ENCODE results near the gene ANKZF1.
"Not testable (repeated sequence)": the region's sequence is repeated elsewhere in the genome, so short reads cannot be mapped to it uniquely, and the experiment has no call there.

ANKZF1 gene, protein sequence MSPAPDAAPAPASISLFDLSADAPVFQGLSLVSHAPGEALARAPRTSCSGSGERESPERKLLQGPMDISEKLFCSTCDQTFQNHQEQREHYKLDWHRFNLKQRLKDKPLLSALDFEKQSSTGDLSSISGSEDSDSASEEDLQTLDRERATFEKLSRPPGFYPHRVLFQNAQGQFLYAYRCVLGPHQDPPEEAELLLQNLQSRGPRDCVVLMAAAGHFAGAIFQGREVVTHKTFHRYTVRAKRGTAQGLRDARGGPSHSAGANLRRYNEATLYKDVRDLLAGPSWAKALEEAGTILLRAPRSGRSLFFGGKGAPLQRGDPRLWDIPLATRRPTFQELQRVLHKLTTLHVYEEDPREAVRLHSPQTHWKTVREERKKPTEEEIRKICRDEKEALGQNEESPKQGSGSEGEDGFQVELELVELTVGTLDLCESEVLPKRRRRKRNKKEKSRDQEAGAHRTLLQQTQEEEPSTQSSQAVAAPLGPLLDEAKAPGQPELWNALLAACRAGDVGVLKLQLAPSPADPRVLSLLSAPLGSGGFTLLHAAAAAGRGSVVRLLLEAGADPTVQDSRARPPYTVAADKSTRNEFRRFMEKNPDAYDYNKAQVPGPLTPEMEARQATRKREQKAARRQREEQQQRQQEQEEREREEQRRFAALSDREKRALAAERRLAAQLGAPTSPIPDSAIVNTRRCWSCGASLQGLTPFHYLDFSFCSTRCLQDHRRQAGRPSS

DNA sequence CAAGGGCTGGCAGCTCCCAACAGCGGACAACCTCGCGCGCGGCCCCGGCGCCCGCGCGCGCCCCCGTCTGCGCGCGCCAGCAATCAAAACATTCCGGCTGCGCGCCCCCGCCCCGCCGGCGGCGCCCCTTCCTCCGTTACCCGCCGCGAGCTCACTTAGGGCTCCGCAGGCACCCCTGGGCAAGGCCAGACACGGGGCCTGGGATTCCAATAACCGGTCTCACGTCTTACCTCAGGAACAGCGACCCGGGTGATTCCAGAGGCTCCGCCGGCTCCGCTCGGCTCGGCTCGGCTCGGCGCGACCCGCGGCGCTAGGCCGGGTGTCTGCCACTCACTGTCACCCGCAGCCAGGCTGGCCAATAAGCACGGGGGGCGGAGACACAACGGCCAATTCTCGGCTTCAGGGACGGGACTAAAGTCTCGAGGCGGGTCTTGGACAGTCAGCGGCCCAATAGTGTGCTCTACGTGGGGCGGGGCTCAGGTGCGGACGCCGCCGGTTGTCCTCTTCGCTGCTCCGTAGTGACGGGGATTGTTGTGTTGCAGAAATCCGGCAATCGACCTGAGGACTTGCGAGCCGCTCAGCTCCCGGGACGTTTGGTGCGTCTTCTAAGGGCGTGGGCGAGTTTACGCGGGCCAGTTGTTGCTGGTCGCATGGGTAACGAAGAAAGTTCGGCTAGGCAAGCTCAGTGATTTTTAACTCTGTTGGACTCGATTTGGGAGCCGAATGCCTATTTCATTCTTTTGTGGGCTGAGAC is at the start of gene ANKZF1, which contains the start of gene ATG9A:
TSS of gene ANKZF1 (plus strand) at position 502 of the 754 bp plus-strand sequence. CDS start 452 bp downstream, outside the sequence.
TSS of gene ATG9A (minus strand) at position 332 of the 754 bp plus-strand sequence. CDS start 1,612 bp downstream, outside the sequence.
- DNase-seq (ENCODE audit: low spot score) = peak; percentile 99

DNA sequence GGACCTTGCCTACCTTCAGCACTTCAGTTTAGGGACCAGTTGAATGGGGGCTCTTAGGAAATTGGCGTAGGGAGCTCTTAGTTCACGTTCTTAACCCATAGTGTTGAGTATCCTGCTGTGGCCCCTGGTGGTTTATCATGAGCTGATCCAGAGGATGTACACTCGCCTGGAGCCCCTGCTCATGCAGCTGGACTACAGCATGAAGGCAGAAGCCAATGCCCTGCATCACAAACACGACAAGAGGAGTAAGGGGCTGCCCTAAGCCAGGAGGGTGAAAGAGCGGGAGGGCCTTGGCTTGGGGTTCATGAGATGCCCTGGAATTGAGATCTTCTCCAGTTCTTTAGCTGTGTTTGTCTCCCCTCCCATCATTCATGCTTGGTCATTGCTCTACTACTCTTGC is 48.6 kb upstream of the ANKZF1 start:
- no peak for DNase-seq (ENCODE audit: low spot score)

DNA sequence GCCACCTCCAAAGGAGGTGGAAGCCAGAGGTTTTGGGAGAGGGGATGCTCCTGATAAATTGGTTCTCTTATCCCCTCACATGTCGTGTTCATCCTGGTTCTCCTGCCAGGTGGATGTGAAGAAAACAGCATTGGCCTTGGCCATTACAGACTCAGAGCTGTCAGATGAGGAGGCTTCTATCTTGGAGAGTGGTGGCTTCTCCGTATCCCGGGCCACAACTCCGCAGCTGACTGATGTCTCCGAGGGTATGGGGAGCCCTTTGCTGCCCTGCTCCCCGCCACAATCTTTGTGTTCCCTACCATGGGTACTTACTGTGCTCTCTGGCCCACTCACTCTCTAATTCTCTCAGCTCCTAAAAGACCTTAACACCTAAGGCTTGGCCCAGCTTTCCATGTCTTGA is 48.1 kb upstream of the ANKZF1 start:
- no peak for DNase-seq (ENCODE audit: low spot score)

DNA sequence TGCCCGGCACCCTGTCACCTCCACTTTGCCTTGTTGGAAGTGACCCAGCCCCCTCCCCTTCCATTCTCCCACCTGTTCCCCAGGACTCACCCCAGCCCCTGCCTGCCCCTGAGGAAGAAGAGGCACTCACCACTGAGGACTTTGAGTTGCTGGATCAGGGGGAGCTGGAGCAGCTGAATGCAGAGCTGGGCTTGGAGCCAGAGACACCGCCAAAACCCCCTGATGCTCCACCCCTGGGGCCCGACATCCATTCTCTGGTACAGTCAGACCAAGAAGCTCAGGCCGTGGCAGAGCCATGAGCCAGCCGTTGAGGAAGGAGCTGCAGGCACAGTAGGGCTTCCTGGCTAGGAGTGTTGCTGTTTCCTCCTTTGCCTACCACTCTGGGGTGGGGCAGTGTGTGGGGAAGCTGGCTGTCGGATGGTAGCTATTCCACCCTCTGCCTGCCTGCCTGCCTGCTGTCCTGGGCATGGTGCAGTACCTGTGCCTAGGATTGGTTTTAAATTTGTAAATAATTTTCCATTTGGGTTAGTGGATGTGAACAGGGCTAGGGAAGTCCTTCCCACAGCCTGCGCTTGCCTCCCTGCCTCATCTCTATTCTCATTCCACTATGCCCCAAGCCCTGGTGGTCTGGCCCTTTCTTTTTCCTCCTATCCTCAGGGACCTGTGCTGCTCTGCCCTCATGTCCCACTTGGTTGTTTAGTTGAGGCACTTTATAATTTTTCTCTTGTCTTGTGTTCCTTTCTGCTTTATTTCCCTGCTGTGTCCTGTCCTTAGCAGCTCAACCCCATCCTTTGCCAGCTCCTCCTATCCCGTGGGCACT is 47.1 kb upstream of the ANKZF1 start:
- no peak for DNase-seq (ENCODE audit: low spot score)

DNA sequence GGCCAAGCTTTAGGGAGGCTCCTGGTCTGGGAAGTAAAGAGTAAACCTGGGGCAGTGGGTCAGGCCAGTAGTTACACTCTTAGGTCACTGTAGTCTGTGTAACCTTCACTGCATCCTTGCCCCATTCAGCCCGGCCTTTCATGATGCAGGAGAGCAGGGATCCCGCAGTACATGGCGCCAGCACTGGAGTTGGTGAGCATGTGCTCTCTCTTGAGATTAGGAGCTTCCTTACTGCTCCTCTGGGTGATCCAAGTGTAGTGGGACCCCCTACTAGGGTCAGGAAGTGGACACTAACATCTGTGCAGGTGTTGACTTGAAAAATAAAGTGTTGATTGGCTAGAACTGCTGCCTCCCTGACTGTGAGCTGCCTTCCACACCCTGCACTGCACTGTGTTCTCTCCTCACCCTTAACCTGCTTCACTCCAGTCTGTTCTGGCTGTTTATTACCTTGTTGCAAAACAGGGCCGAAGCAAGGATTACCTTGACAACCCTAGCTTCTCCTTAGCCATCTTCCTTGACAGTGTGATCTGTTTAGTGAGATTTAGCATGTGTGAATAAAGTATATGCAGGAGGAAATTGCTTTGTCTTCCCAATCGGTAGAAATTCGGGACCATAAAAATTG is 46.3 kb upstream of the ANKZF1 start:
- no peak for DNase-seq (ENCODE audit: low spot score)

DNA sequence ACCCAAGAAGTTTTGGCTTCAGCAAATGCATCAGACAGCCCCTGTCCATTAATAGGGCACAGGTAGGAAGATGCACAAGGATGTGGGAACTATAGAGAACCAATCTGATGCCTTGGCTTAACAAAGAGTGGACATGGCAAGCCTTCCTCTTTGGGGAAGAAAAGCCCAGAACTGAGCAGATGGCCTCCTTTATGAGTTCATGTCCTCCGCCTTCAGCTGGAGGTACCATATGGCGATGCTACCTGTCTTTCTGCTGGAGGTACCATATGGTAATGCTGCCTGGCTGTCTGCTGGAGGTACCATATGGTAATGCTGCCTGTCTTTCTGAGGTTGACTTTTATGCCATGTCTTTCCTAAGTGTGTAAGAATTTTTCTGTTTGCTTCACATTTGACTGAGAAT is 45.5 kb upstream of the ANKZF1 start:
- no peak for DNase-seq (ENCODE audit: low spot score)

DNA sequence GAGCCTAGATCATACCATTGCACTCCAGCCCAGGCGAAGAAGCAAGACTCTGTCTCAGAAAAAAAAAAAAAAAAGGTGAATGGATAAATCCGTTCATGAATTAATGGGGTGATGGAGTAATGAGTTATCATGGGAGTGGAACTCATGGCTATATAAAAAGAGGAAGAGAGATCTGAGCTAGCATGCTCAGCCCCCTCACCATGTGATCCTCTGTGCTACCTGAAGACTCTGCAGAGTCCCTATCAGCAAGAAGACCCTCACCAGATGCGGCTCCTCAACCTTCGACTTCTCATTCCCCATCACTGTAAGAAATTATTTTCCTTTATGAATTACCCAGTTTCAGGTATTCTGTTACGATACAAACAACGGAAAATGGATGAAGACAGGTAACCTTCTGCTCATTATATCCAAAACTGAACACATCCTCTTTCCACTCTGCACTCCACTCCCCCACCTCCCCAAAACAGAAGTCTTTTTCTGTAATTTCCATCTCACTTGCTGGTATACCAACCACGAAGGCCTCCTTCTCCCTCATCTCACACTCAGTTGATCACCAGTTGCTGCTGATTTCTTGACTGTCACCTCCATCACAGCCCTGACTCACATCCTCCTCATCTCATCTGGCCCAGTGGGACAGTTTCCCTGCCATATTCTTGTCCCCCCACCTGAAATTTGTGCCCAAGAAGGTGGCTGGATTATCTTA is 42.7 kb upstream of the ANKZF1 start:
- no peak for DNase-seq (ENCODE audit: low spot score)

DNA sequence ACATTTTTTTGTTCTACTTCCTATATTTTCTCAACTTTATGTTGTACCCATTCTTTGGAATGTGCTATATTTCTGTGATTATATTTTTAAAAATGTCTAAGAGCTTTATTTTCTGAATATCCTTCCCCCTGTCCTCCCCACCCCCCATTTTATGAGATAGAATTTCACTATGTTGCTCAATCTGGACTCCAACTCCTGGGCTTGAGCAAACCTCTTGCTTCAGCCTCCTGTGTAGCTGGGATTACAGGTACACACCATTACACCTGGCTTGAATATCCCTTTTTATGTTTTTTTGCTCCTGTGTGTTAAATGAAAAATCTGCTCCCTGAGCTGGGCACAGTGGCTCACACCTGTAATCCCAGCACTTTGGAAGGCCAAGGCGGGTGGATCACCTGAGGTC is 32.2 kb upstream of the ANKZF1 start:
- DNase-seq (ENCODE audit: low spot score) = no peak

DNA sequence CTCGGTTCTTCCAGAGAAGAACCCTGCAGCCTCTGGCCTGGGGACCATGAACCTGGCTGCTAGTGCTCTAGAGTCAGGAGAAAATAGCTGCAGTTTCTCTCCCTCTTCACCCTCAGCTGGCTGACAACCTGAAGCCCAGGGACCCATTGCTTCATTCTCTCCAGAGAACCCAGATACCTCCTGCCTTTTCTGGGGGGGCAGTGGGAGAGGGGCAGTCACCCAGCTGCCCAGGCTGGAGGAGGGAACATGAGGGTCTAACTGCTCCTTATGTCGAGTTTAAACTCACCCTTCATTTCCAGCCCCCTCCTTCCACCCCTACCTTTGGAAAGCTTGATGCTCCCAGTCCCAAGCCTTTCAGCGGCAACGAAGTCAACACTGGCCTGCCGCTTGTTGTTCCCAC is 30.6 kb upstream of the ANKZF1 start:
- DNase-seq (ENCODE audit: low spot score) = no peak

DNA sequence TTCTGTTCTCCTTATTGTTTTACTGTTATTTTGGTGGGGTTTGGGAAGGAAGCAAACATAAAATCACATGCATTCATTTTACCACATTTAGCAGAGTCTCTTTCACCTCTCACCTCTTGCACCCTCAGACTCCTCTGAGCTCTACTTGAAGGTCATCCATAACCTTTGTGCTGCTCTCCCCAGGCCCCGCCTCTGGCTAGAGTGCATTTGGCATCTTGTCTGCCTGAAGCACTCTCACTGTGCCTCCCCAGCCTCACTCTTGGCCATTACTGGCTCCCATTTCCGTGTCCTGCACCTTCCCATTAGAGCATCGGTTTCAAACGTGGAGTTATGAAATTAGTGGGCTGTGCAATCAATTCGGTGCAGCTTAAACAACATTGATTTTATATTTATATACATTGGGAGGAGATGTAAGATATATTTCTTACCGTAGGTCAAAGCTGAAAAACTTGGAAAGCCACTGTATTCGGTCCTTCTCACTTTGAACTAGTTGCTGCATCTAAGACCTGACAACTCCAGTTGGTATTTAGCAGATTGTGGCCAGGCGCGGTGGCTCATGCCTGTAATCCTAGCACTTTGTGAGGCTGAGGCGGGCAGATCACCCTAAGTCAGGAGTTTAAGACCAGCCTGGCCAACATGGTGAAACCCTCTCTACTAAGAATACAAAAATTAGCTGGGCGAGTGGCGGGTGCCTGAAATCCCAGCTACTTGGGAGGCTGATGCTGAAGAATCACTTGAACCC is 30.0 kb upstream of the ANKZF1 start:
- DNase-seq (ENCODE audit: low spot score) = no peak

DNA sequence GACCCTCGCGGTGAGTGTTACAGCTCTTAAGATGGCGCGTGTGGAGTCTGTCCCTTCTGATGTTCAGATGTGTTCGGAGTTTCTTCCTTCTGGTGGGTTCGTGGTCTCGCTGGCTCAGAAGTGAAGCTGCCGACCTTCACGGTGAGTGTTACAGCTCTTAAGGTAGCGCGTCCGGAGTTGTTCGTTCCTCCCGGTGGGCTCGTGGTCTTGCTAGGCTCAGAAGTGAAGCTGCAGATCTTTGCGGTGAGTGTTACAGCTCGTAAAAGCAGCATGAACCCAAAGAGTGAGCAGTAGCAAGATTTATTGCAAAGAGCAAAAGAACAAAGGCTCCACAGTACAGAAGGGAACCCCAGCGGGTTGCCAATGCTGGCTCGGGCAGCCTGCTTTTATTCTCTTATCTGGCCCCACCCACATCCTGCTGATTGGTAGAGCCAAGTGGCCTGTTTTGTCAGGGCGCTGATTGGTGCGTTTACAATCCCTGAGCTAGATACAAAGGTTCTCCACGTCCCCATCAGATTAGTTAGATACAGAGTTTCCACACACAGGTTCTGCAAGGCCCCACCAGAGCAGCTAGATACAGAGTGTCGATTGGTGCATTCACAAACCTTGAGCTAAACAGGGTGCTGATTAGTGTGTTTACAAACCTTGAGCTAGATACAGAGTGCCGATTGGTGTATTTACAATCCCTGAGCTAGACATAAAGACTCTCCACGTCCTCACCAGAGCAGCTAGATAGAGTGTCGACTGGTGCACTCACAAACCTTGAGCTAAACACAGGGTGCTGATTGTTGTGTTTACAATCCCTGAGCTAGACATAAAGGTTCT is 28.9 kb upstream of the ANKZF1 start:
- not testable (repeated sequence) for DNase-seq (ENCODE audit: low spot score)

DNA sequence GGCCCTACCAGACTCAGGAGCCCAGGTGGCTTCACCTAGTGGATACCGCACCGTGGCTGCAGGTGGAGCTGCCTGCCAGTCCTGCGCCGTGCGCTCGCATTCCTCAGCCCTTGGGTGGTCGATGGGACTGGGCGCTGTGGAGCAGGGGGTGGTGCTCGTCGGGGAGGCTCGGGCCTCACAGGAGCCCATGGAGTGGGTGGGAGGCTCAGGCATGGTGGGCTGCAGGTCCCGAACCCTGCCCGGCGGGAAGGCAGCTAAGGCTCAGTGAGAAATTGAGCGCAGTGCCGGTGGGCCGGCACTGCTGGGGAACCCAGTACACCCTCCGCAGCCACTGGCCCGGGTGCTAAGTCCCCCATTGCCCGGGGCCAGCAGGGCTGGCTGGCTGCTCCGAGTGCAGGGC is 28.3 kb upstream of the ANKZF1 start:
- not testable (repeated sequence) for DNase-seq (ENCODE audit: low spot score)

DNA sequence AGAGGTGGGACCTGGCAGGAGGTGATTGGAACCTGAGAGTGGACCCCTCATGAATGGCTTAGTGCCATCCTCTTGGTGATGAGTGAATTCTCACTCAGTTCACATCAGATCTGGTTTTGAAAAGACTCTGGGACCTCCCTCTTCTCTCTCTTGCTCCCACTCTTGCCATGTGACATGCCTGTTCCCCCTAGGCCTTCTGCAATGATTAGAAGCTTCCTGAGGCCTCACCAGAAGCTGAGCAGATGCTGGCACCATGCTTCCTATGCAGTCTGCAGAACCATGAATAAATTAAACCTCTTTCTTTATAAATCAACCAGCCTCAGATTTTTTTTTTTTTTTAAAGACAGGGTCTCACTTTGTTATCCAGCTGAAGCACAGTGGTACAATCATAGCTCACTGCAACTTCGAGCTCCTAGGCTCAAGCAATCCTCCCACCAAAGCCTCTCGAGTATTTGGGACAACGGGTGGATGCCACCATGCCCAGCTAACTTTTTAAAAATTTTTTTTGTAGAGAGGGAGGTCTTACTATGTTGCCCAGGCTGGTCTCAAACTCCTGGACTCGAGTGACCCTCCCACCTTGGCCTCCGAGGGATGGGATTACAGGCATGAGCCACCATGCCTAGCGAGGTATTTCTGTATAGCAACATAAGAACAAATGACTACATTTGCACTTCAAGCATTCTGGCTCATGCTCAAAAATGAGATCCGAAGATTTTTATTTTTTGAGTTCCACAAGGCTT is 25.0 kb upstream of the ANKZF1 start:
- no peak for DNase-seq (ENCODE audit: low spot score)

DNA sequence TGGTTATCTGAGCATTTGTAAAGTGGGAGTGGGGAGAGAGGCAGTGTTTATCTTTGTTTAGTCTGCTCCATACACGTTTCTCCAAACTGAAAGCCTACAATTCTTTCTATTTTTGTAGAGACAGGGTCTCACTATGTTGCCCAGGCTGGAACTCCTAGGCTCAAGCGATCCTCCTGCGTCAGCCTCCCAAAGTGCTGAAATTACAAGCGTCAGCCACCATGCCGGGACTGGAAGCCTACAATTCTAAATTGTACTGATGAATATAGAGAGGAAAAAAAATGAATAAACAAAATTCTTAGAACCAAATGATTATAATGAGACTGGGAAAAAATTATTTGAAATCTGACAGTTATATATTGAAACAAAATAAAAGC is 24.5 kb upstream of the ANKZF1 start:
- DNase-seq (ENCODE audit: low spot score) = no peak

DNA sequence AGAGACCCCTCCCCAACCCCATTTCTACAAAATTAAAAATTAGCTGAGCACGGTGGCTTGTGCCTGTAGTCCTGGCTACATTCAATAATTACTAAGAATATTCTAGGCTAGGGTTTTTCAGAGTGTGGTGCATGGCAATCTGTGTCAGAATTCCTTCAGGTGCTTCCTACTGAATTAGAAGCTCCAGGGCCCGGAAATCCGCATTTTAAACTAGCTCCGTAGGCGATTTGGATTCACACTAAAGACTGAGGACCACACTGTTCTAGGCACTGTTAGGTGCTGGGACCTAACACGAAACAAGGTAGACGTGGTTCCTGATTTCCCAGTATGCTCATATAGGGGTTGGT is 23.7 kb upstream of the ANKZF1 start:
- no peak for DNase-seq (ENCODE audit: low spot score)

DNA sequence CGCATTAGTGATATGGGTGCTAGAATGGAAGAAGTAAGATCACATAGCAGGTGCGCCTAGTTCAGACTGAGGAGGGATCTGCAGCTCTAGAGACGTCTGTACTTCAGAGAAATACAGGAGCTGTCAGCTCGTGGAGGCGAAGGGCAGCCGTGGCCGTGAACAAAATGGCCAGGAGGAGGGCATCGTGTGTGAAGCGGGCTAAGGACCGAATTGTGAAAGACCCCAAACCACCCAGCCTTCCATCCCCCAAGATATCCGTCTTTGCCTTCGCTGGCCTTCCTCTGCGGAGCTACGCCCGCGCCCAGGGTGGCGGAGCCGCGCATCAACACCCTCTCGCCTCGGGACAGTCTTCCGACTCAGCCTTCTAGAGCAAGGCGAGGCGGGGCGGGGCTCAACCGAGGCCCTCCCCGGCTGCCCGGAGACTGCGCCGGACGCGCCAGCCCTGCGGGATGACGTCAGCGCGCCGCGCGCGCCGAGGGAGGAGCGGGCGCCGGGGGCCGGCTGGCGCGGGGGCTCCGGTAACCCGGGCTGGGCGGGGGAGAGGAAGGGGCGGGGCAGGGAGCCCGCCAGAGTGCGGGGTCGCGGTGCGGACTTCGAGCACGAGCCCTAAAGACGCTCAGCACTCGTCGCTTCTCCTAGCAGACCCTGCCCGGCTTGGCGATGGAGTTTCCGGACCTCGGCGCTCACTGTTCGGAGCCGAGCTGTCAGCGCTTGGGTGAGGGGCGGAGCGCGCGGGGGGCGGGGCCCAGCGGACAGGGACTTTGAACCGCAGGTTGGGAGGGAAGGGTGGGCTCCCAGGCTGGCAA is 23.1 kb upstream of the ANKZF1 start, which contains the start of gene ZFAND2B:
TSS of gene ZFAND2B (plus strand) at position 455 of the 806 bp plus-strand sequence. CDS start at position 661, 206 bp downstream.
- DNase-seq (ENCODE audit: low spot score) = peak; percentile 96

DNA sequence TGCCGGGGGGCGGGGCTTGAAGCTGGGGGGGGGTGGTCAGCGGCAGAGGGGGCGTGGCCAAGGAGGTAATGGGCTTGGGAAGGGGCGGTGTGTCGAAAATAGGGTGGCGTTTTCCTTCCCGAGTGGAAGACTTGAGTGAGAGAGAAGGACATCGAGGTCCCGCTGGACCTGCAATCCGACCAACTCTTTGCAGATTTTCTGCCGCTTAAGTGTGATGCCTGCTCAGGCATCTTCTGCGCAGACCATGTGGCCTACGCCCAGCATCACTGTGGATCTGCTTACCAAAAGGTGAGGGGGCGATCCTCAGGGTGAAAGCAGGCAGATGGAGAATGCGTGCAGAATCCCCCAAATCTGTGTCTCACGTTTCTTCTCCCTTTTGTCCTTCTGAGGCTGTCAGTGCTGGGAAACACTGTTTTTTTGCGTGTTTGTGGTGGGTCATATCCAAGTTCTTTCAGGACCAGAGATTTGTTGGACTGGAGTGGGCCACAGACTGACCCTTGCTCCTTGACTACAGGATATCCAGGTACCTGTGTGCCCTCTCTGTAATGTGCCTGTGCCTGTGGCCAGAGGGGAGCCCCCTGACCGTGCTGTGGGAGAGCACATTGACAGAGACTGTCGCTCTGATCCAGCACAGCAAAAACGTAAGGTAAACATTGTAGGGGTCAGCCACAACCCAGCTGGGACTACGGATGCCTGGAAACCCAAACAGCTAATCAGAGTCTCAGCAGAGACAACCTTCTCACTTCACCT is 22.3 kb upstream of the ANKZF1 start:
- no peak for DNase-seq (ENCODE audit: low spot score)

All from NAMALWA (cell line).